IgD-negative memory B cell (primary cell): ENCODE data around the gene COMMD6. TPM values are rescaled to one million over a fixed set of nuclear protein-coding genes. Genes with fewer than 3 reads are reported as not detected.
"Not testable (repeated sequence)": the region's sequence is repeated elsewhere in the genome, so short reads cannot be mapped to it uniquely, and the experiment has no call there.

Experiments used
- H3K27ac Mint-ChIP-seq, 3 donors: one replicate each; pipeline ENCODE4 v1.8.0; 2020 to 2022; ENCODE audit warnings: mild to moderate bottlenecking in 3 of 3, mixed read lengths in 3 of 3, moderate library complexity in 1 of 3
- H3K27me3 Mint-ChIP-seq: one replicate; pipeline ENCODE4 v1.8.0; 2021; ENCODE audit warnings: mixed read lengths
- H3K36me3 Mint-ChIP-seq: one replicate; pipeline ENCODE4 v1.8.0; 2020; ENCODE audit warnings: mild to moderate bottlenecking, mixed read lengths
- H3K4me1 Mint-ChIP-seq, 3 donors: one replicate each; pipeline ENCODE4 v1.8.0; 2020 to 2022; ENCODE audit warnings: mixed read lengths in 3 of 3, mild to moderate bottlenecking in 1 of 3
- H3K4me3 Mint-ChIP-seq, 4 donors: one replicate each; pipeline ENCODE4 v1.8.0; 2020 to 2022; ENCODE audit warnings: mild to moderate bottlenecking in 4 of 4, mixed read lengths in 4 of 4, moderate library complexity in 3 of 4
- H3K9me3 Mint-ChIP-seq, 3 donors: one replicate each; pipeline ENCODE4 v1.8.0; 2020 to 2021; ENCODE audit warnings: mixed read lengths in 3 of 3, mild to moderate bottlenecking in 1 of 3
- polyA plus RNA-seq: library from polyadenylated mRNA; unstranded; fragments of 300-500 nt; fragmentation: Illumina TruSeq; gene quantifications from one replicate; pipeline ENCODE4 v1.2.3, GENCODE V29; 2021

COMMD6 gene
- polyA plus RNA-seq, 1 donor from 2014 or later = 574 TPM

DNA sequence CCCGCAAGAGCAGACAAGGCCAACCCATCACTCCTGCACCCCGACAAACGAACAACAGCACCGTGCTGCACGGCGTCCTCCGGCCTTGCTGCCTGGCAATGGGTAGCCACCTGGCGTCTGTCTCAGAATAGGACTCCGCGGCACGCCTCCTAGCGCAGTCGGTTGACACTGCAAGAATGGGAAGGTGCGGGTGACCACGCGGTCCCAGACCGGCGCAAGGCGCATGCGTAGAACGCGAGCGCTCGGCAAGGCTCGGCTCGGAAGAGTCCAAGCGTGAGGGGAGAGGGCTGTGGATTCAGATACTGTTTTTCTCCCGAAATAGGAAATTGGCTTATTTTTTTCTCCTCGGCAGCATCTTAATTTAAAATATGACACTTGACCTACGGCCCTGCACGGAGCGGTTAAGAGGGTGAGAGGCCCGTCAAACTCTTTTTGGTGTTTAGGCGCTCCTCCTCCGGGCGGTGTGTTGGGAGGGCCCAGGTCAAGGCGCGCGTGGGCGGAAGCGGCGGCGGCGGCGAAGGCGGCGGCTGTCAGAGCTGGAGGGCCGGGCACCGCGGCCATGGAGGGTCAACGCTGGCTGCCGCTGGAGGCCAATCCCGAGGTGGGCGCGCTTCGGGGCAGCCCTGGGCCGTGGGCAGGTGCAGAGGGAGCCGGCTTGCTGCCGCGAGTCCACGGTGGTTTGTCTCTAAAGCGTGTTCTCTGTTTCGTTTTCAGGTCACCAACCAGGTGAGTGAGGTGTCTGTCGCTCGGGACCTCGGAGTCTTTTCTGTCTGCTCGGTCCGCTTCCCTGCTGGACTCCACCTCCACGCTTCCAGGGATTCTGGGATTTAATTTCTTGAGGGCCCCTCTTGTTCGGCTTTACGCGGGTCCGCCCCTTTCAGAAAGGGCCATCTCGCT, 11.9 kb upstream of the COMMD6 start, which contains the start of gene UCHL3:
Gene UCHL3 (plus strand): TSS at position 530 of the 897 bp plus-strand sequence. CDS start 30 bp downstream, at position 560.
- Mint-ChIP-seq H3K27ac (peak within 1 kb of the TSS; percentile 72 to 99 (median 95)), H3K4me1 (peaks cover 25 to 28% (median 28%) of the 10 kb centered on the region in 3 donors), H3K27me3 (no peaks in the 10 kb centered on the region), H3K36me3 (peaks cover 7% of the 10 kb centered on the region), H3K4me3 (peak within 1 kb of the TSS; percentile 82 to 98 (median 94)), H3K9me3 (no peaks in the 10 kb centered on the region)

- H3K27me3 Mint-ChIP-seq = no peaks in the 10 kb centered on the region
- peaks cover 17 to 20% (median 18%) of the 10 kb centered on the region in 3 donors for H3K4me1 Mint-ChIP-seq
- peak overlapping the region in 1 of 4 donors; percentile 10 for H3K4me3 Mint-ChIP-seq
- H3K27ac Mint-ChIP-seq = no peak overlapping the region
- no peaks in the 10 kb centered on the region for H3K36me3 Mint-ChIP-seq
- no peaks in the 10 kb centered on the region for H3K9me3 Mint-ChIP-seq
Measured at GRCh38 chr13:75547917-75548316, 10.3 kb upstream of the COMMD6 start.

- H3K4me1 Mint-ChIP-seq = peaks cover 8 to 11% (median 8%) of the 10 kb centered on the region in 3 donors
- not testable (repeated sequence) for H3K9me3 Mint-ChIP-seq, H3K27me3 Mint-ChIP-seq, H3K27ac Mint-ChIP-seq, H3K4me3 Mint-ChIP-seq, H3K36me3 Mint-ChIP-seq
Measured at GRCh38 chr13:75545386-75545785, 7.7 kb upstream of the COMMD6 start.

GRCh38 chr13:75544681-75545330, 7.2 kb upstream of the COMMD6 start:
- Mint-ChIP-seq H3K36me3 (no peaks in the 10 kb centered on the region), H3K27me3 (peaks cover 2% of the 10 kb centered on the region), H3K9me3 (no peaks in the 10 kb centered on the region), H3K27ac (no peak overlapping the region), H3K4me1 (peaks cover 5 to 7% (median 6%) of the 10 kb centered on the region in 3 donors), H3K4me3 (no peak overlapping the region)

DNA sequence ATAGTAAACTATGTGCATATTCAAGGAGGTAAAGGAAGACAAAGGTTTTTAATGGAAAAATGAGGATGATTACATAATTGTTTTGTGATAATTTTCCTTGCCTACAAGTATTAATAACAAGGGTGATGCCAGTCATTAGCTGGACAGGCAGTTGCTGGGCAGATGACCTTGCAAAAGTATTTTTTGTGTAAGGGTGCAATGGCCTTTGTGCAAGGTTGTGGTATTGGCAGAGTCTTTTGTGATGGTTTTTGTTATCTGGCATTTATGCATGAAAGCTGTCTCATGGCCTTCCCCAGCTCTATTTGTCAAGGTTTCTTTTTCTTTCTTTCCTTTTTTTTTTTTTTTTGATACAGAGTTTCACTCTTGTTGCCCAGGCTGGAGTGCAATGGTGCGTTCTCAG, 4.3 kb upstream of the COMMD6 start:
- H3K9me3 Mint-ChIP-seq = no peaks in the 10 kb centered on the region
- H3K36me3 Mint-ChIP-seq = no peaks in the 10 kb centered on the region
- no peak overlapping the region for H3K4me3 Mint-ChIP-seq
- peaks cover 4 to 21% (median 10%) of the 10 kb centered on the region in 3 donors for H3K4me1 Mint-ChIP-seq
- no peak overlapping the region for H3K27ac Mint-ChIP-seq
- H3K27me3 Mint-ChIP-seq = peaks cover 2% of the 10 kb centered on the region

DNA sequence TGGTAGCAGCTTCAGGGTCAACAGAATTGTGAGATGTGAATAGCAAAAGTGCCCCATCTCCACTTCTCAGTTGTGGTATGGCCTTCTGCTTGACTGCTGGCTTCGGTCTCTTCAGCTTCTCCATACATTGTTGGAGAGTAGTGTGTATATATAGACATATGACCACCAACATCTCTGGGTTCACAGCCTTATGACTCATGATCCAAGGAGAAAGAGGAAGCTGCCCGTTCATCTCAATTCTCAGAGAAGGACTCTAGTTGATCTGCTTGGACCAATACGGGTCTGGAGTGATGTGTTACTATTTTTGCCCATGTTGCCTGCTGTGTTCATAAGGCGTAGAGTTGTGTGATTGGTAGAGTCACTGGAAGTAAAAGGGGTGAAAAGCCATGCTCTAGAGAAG, 3.6 kb upstream of the COMMD6 start:
- Mint-ChIP-seq H3K36me3 (no peaks in the 10 kb centered on the region), H3K9me3 (no peaks in the 10 kb centered on the region), H3K27me3 (peaks cover 2% of the 10 kb centered on the region), H3K4me3 (peak overlapping the region in 1 of 4 donors; percentile 8), H3K27ac (no peak overlapping the region), H3K4me1 (peaks cover 10 to 28% (median 16%) of the 10 kb centered on the region in 3 donors)

GRCh38 chr13:75533861-75534260, 3.8 kb downstream of the COMMD6 start:
- peak overlapping the region in 1 of 4 donors; percentile 67 for H3K4me3 Mint-ChIP-seq
- peaks cover 33 to 64% (median 51%) of the 10 kb centered on the region in 3 donors for H3K4me1 Mint-ChIP-seq
- no peaks in the 10 kb centered on the region for H3K9me3 Mint-ChIP-seq
- H3K36me3 Mint-ChIP-seq = peaks cover 13% of the 10 kb centered on the region
- no peak overlapping the region for H3K27ac Mint-ChIP-seq
- no peaks in the 10 kb centered on the region for H3K27me3 Mint-ChIP-seq

GRCh38 chr13:75530549-75530961, 7.1 kb downstream of the COMMD6 start:
- Mint-ChIP-seq H3K9me3 (peaks cover 0 to 3% (median 0%) of the 10 kb centered on the region in 3 donors), H3K36me3 (peaks cover 17% of the 10 kb centered on the region), H3K4me1 (peaks cover 21 to 37% (median 35%) of the 10 kb centered on the region in 3 donors), H3K4me3 (peak overlapping the region in 1 of 4 donors; percentile 51), H3K27me3 (no peaks in the 10 kb centered on the region), H3K27ac (no peak overlapping the region)

DNA sequence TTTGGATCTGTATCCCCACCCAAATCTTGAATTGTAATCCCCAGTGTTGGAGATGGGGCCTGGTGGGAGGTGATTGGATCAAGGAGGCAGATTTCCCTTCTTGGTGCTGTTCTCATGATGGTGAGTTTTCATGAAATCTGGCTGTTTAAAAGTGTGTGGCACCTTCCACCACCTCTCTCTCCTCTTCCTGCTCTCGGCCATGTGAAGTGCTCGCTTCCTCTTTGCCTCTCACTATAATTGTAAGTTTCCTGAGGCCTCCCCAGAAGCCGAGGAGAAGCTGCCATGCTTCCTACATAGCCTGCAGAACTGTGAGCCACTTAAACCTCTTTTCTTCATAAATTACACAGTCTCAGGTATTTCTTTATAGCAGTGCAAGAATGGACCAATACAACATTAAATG, 15.7 kb downstream of the COMMD6 start:
- peaks cover 12% of the 10 kb centered on the region for H3K36me3 Mint-ChIP-seq
- peaks cover 0 to 13% (median 2%) of the 10 kb centered on the region in 3 donors for H3K4me1 Mint-ChIP-seq
- H3K27ac Mint-ChIP-seq = peak overlapping the region in 1 of 3 donors; percentile 39
- H3K9me3 Mint-ChIP-seq = peaks cover 2 to 8% (median 7%) of the 10 kb centered on the region in 3 donors
- H3K27me3 Mint-ChIP-seq = no peaks in the 10 kb centered on the region
- H3K4me3 Mint-ChIP-seq = no peak overlapping the region

DNA sequence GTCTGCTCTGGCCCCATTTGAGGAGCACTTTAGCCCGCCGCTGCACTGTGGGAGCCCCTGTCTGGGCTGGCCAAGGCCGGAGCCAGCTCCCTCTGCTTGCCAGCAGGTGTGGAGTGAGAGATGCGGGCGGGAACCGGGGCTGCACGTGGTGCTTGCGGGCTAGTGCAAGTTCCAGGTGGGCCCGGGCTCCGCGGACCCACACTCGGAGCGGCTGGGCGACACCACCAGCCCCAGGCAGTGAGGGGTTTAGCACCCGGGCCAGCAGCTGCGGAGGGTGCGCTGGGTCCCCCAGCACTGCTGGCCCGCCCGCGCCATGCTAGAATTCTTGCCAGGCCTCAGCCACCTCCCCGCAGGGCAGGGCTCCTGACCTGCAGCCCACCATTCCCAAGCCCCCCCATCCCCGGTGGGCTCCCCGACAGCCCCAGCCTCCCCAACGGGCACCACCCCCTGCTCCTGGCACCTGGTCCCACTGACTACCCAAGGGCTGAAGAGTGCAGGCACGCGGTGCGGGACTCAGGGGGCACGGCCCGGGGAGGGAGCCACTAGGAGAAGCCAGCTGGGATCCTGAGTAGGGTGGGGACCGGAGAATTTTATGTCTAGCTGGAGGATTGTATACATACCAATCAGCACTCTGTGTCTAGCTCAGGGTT, 19.1 kb downstream of the COMMD6 start:
- H3K27ac Mint-ChIP-seq = no peak overlapping the region
- H3K27me3 Mint-ChIP-seq = no peaks in the 10 kb centered on the region
- peaks cover 0 to 10% (median 8%) of the 10 kb centered on the region in 3 donors for H3K9me3 Mint-ChIP-seq
- H3K36me3 Mint-ChIP-seq = peaks cover 11% of the 10 kb centered on the region
- no peak overlapping the region for H3K4me3 Mint-ChIP-seq
- H3K4me1 Mint-ChIP-seq = peaks cover 2 to 19% (median 6%) of the 10 kb centered on the region in 3 donors

DNA sequence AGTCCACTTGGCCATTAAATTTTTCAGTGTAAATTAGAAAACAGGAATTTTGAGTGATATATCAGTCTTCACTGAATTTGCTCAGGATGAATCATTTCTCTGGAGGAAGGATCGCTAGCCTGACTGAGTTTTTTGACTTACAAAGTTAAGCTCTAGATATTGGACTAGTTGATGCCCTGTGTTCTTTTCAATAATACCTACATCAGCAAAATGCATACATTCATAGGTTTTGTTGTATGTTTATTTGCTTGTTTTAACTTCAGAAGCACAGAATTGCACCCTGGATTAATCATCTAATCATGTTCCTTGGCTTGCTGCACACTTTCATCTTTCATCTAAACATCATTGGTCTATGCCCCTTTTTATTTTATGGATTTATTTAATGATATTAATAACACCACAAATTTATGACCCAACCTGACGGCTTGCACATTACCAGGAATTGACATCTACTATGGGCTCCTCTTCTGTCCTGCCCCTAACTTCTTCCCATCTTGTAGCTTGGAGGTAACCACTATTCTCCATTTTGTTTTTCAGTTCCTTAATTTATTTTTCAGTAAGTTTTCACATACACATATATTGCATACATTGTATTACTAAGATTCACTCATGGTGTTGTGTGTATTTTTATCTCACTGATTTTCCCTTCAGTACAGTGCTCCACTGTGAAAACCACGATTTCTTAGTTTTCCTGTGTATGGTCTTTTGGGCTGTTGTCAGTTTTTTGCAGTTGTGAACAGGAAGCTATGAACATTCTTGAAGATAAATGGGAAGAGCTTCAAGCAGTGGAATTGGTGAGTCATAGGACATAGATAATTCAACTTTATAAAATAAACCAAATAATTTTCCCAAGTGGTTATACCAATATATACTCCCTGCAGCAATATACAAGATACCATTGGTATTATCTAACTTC, 23.3 kb downstream of the COMMD6 start:
- Mint-ChIP-seq H3K4me3 (no peak overlapping the region), H3K4me1 (peaks cover 17 to 20% (median 18%) of the 10 kb centered on the region in 3 donors)

GRCh38 chr13:75513271-75513670, 24.4 kb downstream of the COMMD6 start:
- no peaks in the 10 kb centered on the region for H3K27me3 Mint-ChIP-seq
- no peak overlapping the region for H3K27ac Mint-ChIP-seq
- H3K4me1 Mint-ChIP-seq = peaks cover 16 to 20% (median 17%) of the 10 kb centered on the region in 3 donors
- H3K4me3 Mint-ChIP-seq = peak overlapping the region in 1 of 4 donors; percentile 24
- H3K36me3 Mint-ChIP-seq = peaks cover 6% of the 10 kb centered on the region
- H3K9me3 Mint-ChIP-seq = peaks cover 0 to 3% (median 0%) of the 10 kb centered on the region in 3 donors

More for the DNA sequence above, 23.3 kb downstream of the COMMD6 start:
- Mint-ChIP-seq H3K27ac (no peak overlapping the region), H3K27me3 (no peaks in the 10 kb centered on the region), H3K36me3 (peaks cover 6% of the 10 kb centered on the region), H3K9me3 (peaks cover 0 to 6% (median 0%) of the 10 kb centered on the region in 3 donors)

- H3K27me3 Mint-ChIP-seq = no peaks in the 10 kb centered on the region
- peaks cover 6% of the 10 kb centered on the region for H3K36me3 Mint-ChIP-seq
- no peak overlapping the region for H3K27ac Mint-ChIP-seq
- H3K4me1 Mint-ChIP-seq = peaks cover 16 to 20% (median 19%) of the 10 kb centered on the region in 3 donors
- H3K9me3 Mint-ChIP-seq = peaks cover 0 to 3% (median 0%) of the 10 kb centered on the region in 3 donors
- H3K4me3 Mint-ChIP-seq = peak overlapping the region in 2 of 4 donors; percentile 20 to 76
Measured at GRCh38 chr13:75512253-75512652, 25.4 kb downstream of the COMMD6 start.
